Natural killer cell (primary cell): Measurements from ENCODE around the gene CMTM3. TPM values are rescaled to one million over a fixed set of nuclear protein-coding genes. Genes with fewer than 3 reads are reported as not detected.

ENCODE experiments used
- total RNA-seq, 4 donors: library from RNA; stranded (reverse); fragments of 120-200 nt in 1 of 4; gene quantifications; one replicate each; pipeline versions ENCODE4 v1.2.3 to v1.2.4, GENCODE V29; 2013 to 2022

CMTM3 gene
- total RNA-seq, 3 donors from 2014 or later (not counting 1 experiment from before 2014, with no cell fraction given) = 68.2 to 86.4 (median 85.0) TPM

Other genes with a start within 250 kb of the CMTM3 start
- not detected for gene CDH5, start 238.0 kb upstream of the CMTM3 start, total RNA-seq
- gene BEAN1, start 177.4 kb upstream of the CMTM3 start, total RNA-seq = not detected
- gene TK2, start 54.6 kb upstream of the CMTM3 start, total RNA-seq = 10 to 100 TPM; 18.8 to 25.8 (median 25.1) TPM
- gene CKLF, start 52.1 kb upstream of the CMTM3 start, total RNA-seq = 10 to 100 TPM; 48.0 to 69.7 (median 54.6) TPM
- gene CMTM1, start 38.3 kb upstream of the CMTM3 start, total RNA-seq = 1 to 10 TPM; 4.4 to 8.5 (median 7.8) TPM
- gene CMTM2, start 25.2 kb upstream of the CMTM3 start, total RNA-seq = 1 to 10 TPM in 1 of 3 donors, under 1 TPM in 2; 0.61 to 1.6 (median 0.82) TPM
- 1 to 10 TPM in 1 of 3 donors, under 1 TPM in 2; 0.61 to 1.4 (median 0.85) TPM for gene CMTM4, start 92.0 kb downstream of the CMTM3 start, total RNA-seq
- 100 to 1,000 TPM; 105 to 115 (median 110) TPM for gene DYNC1LI2, start 146.9 kb downstream of the CMTM3 start, total RNA-seq
- gene TERB1, start 196.9 kb downstream of the CMTM3 start, total RNA-seq = 1 to 10 TPM in 1 of 3 donors, under 1 TPM in 2; 0.33 to 1.0 (median 0.66) TPM
- gene NAE1, start 226.3 kb downstream of the CMTM3 start, total RNA-seq = 10 to 100 TPM; 77.3 to 97.0 (median 78.5) TPM
- gene CA7, start 239.7 kb downstream of the CMTM3 start, total RNA-seq = not detected